Stimulated activated naive CD4-positive, alpha-beta T cell treated with Interleukin-2 at 50 U/mL for 16 hours (primary cell): Measurements from ENCODE around the gene GABRB2.
"Not testable (repeated sequence)": the region's sequence is repeated elsewhere in the genome, so short reads cannot be mapped to it uniquely, and the experiment has no call there.

ENCODE experiments used
- DNase-seq: peaks from one replicate; lab custom pipeline; 2025; lab: John Stamatoyannopoulos, UW

GABRB2 gene

GRCh38 chr5:161546470-161547301 lies at the start of gene GABRB2:
Gene GABRB2 (minus strand): TSS chr5:161546725. CDS start chr5:161546643, 82 bp downstream.
- no peak for DNase-seq

DNA sequence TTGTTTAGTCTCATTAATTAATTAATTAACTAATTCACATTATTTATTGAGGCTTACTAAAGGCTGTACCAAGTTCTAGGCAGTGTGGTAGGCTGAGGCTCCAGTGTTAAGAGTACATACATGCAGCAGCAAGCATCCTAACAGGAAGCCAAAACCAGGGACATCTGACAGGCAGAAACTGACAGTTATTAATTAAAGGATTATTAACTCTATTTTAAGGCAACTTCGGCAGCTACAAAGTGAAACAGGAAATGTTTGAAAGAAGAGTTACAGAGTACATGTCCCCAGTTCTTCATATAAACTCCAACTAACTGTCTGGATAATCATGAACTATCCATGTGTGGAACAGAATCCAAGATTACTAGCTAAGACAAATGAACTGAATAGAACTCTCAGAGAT lies 39.3 kb upstream of the GABRB2 start:
- no peak for DNase-seq

DNA sequence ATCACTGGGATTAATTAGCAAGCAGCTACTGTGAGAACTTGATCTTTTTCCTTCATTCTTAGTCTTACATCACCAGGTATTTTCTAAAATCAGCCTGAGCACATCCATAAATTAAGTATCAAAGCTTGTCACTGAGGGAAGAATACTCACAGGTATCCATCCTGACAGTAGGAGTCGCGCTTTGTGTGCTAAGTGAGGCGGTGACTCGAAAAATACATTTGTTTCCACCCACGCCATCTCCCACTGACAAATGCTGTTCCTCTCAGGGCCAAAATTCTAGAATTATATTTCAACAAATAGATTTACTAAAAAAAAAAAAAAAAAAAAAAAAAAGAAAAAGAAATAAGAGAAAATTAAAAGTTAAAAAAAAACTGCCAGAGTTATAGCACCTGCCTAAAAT lies 34.1 kb upstream of the GABRB2 start:
- DNase-seq = no peak

DNA sequence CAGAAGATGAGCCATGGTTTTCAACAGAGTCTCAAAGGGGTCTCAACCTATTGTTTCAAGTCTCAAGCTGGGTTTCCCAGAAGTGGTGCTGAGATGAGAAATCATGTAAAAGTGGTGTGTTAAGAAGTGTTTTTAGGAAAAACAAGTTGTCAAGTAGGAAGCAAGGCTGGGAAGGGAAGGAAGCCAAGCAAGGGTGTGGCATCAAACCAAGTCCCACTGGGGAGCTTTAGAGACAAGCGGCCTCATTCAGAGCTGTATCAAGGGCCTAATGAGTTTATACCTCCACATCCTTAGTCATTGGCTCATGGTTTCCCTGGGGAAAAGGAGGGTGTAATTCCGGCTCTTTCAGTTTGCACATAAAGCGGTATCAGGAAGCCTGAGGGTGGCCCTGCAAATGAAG lies 26.4 kb upstream of the GABRB2 start:
- DNase-seq = no peak

GRCh38 chr5:161566081-161566480 lies 19.6 kb upstream of the GABRB2 start:
- DNase-seq = no peak

DNA sequence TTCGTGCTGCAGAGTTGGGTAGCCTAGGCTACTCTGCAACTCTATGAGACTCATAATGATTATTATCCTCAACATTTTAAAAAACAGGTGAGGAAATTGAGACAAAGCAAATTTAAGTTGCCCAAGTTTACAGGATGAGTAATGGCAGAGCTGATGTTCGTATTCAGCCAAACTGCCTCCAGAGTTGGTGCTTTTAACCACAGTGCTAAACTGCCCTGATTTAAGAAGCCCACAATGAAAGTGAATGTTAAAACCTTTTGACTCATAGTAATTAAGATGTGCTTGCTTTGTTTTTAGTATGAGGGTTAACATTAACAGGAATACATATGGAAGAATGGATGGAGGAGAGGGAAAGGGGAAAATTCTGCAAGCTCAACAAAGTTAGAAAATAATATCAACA lies 15.9 kb upstream of the GABRB2 start:
- DNase-seq = no peak

DNA sequence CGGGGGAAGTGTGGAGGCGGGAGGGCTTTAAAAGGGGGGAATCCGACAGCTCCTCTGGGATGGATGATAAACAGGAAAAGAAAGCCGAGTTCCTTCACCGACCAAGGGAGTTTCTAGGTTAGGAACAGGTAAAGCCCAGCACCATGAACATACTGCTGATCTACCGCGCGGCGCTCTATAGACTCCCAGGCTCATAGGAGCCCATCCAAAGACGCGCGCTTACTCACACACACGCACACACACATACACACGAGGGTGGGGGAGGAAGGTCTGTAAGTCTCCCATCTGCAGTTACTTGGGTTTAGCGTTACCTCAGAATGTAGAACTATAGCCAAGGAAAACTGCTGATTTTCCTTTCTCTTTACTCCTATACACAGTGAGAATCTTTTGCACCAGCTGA lies 2.6 kb upstream of the GABRB2 start:
- no peak for DNase-seq

DNA sequence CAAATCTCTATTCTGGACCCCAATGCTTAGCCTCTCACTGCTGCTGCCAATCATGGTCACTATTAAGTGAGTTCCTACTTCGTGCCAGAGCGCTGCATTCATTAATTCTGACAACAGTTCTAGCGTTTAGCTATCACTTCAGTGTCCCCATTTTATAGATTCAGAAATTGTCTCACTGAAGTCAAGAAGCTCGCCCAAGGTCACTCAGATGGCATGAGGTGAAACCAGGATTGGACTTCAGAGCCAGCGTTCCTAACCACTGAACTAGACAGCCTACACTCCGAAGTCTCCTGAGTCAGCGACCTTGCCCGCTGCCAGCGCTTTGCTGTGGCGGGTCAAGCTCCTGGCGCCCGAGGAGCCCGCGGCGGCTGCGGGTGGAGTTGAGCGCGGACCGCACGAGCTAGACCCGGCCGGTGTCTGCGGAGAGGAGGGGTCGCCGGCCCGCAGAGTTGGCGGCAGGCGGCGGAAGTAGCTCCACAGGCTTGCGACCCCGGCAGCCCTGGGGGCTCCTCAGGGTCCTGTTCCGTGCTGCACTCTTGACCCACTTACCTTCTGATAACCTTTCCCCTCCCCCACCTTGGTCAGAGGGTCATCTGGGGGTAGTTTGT lies 2.1 kb upstream of the GABRB2 start:
- no peak for DNase-seq

GRCh38 chr5:161547738-161548486 lies 1.4 kb upstream of the GABRB2 start:
- DNase-seq = no peak

DNA sequence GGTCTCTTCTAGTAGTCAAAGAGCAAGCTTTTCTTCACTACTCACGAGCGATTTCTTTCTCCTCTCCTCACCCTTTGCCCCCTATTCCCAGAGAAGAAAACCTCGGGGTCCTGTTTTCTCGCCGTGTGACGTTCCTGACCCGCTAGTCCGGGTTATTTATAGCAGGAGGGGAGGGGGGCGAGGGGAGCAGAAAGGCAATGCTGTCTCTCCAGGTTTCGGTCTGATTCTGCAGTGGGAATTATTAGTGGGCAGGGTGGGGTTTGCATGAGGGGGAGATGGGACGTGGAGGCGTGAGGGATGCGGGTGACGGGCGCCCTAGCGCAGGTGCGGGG lies 847 bp upstream of the GABRB2 start:
- no peak for DNase-seq

- no peak for DNase-seq
These were observed 443 bp downstream of the GABRB2 start for GRCh38 chr5:161546095-161546469.

- no peak for DNase-seq
These were observed 1.0 kb downstream of the GABRB2 start for GRCh38 chr5:161545344-161546094.

DNA sequence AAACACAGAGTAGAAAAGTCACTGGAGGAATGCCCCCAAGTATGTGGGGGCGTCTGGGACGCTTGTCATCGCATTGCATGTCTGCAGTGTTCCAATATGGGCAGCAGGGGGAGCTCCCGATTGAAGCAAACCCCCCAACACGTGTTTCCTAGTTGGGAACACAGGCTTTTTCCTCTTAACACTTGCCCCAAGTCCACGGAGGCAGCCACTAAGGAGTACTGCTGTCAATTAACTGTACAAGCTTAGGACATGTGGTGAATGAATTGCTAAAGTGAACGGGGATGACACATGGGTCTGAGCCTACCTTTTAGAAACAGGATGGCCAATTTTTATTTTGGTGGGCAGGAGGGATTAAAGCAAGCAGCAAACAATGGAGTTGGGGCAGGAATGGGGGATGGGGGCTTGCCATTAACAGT lies 2.2 kb downstream of the GABRB2 start:
- DNase-seq = no peak

- no peak for DNase-seq
These were observed 7.5 kb downstream of the GABRB2 start for GRCh38 chr5:161539016-161539415.

GRCh38 chr5:161535762-161536161 lies 10.8 kb downstream of the GABRB2 start:
- no peak for DNase-seq

DNA sequence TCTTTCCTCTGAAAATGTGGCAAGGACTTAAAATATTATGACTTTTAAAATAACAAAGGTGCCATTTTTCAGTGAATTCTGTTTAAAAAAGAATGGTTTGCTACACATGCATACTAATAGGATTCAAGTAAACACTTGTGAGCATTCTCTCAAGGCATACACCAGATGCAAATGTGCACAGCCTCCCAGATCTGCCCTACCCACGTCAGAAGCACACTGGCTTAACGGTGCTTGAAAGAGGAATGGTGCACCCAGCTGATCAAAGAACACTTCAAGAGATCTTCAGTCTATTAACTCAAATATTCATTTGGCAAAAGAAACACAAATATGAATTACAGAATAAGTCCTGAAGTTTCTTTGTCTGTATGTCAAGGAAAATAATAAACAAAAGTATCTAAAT lies 15.8 kb downstream of the GABRB2 start:
- DNase-seq = no peak

DNA sequence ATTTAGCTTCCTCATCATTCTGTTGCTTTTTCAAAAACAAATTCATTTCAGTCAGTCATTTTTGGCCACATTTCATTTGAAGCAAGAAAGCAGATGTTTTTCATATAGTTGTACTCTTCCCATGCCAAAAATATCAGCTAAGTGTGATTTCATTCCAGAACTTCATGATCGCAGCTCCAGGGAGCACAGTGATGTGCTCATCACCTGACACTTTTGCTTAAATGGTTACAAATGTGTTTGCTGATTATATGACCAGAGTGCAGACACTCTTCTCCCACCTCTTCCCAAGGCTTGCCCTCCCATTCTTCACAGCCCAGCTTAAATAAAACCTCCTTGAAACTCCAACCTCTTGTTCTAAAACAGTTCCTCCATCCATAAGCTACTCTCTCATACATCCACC lies 32.6 kb downstream of the GABRB2 start:
- DNase-seq = no peak

- DNase-seq = no peak
These were observed 38.9 kb downstream of the GABRB2 start for GRCh38 chr5:161507591-161507990.

DNA sequence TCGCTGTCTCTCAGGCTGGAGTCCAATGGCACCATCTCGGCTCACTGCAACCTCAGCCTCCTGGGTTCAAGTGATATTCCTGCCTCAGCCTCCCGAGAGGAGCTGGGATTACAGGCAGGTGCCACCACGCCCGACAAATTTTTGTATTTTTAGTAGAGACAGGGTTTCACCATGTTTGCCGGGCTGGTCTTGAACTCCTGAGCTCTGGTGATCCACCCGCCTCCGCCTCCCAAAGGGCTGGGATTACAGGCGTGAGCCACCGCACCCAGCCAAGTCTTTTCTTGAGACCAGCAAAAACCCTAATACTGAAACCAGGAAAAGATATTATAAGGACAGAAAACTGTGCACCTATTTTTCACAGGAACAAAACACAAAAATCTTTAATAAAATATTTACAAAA lies 41.4 kb downstream of the GABRB2 start:
- not testable (repeated sequence) for DNase-seq

- no peak for DNase-seq
These were observed 48.0 kb downstream of the GABRB2 start for GRCh38 chr5:161498531-161498930.

DNA sequence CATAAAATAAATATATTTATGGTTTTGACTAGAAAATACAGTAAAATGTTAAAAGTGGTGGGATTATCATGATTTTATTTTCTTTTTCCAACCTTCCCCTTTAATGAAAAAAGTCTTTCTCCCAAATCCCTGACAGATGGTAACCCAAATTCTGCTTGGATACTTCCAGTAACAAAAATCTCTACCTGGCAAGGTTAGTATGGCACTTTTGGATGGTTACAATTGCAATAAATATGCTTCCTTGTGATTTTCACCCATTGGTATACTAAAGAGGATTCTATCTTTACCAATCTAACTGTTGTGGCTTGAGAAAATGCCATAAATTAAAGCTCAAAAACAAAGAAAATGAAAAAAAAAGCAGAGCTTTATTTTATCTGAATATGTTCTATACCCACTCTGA lies 62.8 kb downstream of the GABRB2 start:
- DNase-seq = no peak

- DNase-seq = no peak
These were observed 64.6 kb downstream of the GABRB2 start for GRCh38 chr5:161481922-161482321.
